GM18502 (cell line): Measurements from ENCODE around the gene LHFPL3.

ENCODE experiments used
- ATAC-seq: cut with Tn5 transposase; IDR thresholded peaks from one replicate; pipeline ENCODE4 v1.9.1; 2021; ENCODE audit warnings: mild to moderate bottlenecking; ENCODE audit not compliant: unreplicated experiment, poor library complexity

The LHFPL3 gene

GRCh38 chr7:104367926-104368325 is 39.5 kb downstream of the LHFPL3 start:
- no peak for ATAC-seq

DNA sequence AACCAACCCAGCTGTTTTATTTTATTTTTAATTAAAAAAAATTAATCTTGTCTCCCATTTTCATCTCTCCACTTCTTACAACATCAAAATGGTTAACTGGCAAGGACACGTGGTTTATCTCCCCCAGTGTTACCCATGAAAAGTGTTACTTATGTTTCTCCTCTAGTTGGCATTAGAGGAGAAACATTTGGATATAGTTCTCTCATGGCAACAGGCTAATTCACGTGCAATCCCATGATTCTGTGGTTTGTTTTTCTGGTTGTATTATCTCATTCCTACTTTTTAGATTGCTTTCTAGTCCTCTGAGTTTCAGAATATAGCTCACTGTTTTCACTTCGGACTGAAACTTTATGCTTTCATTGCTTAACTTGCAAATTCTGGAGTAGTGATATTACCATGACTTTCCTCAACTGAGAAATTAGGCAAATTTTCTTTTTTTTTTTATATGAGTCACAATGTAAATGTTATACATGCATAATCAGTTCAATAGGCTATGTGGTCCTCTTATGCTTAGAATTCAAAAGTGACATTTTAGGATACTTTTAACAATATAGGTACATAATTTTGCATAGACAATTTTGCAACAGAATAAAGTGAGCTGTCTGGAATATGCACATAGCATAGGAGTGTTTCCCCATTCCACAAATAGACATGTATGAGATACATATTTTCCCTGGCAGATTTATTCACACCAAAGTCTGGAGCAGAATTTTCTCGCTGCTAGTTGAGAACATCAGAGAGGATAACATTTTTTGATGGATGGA is 43.0 kb downstream of the LHFPL3 start:
- ATAC-seq, result no peak

DNA sequence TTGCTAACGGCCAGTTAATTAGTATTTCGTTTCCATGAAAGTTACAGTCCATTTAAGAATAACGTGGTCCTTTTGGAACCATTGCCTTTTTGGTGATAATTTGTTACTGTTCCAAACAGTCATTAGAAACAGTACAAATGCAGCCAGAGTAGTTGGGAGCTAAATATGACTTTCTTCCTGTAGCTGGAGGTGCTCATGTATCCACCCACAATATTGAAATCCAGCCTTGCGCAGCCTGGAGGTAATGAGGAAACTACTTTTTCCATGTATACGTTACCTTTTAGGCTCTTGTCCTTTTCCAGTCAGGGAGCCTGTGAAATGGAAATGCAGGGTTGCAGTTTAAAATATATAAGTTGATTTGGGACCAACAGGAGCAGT is 43.6 kb downstream of the LHFPL3 start:
- ATAC-seq, result no peak

- no peak for ATAC-seq
Observed at GRCh38 chr7:104382616-104383015, 54.2 kb downstream of the LHFPL3 start.

DNA sequence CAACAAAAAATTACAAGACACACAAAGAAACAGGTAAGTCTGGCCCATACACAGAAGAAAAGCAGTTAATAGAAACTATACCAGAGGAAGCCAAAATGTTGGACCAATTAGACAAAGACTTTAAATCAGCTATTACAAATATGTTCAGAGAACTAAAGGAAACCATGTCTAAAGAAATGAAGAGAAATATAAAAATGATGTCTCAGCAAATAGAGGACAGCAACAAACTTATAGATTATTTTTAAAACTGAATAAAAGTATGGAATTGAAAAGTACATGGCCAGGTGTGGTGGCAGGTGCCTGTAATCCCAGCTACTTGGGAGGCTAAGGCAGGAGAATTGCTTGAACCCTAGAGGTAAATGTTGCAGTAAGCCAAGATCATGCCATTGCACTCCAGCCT is 58.5 kb downstream of the LHFPL3 start:
- ATAC-seq, result no peak

GRCh38 chr7:104388222-104388621 is 59.8 kb downstream of the LHFPL3 start:
- ATAC-seq, result no peak

DNA sequence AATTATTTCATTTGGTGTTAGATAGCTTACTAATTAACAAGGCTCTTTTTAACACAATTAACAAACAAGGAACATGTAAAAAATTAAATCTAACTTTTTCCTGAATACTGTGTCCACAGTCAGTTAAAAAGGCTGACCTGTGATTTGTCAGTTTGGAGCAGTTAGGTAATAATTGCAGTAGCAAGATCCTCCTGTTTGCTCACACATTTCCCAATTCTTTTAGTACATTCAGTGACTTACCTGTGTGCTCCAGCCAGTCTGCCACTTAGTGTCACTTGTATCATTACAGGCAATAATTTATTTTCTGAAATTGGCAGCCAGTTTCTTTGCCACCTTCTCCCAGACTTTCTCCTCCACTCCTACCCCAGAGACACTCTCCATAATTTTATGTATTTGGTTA is 66.8 kb downstream of the LHFPL3 start:
- ATAC-seq, result no peak

DNA sequence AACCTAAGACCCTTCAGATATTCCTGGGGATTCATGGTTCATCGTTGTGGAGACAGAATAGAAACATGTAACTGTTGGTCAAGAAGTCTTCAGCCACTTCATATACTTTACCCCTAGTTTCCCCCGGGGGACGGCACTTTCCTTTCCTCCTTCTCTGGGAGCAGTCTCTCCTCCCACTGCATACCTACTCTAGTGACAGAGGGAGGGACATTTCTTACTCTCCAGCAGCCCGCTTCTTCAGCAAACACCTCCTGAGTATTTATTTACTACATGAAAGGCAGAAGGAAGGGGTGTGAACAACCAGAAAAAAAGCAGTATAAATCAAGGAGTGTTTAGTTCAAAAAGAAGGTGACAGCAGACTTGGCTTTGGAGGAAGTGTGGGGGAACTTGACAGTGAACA is 69.0 kb downstream of the LHFPL3 start:
- ATAC-seq, result no peak

GRCh38 chr7:104408371-104408770 is 80.0 kb downstream of the LHFPL3 start:
- ATAC-seq, result no peak

GRCh38 chr7:104410742-104411141 is 82.3 kb downstream of the LHFPL3 start:
- ATAC-seq, result no peak

DNA sequence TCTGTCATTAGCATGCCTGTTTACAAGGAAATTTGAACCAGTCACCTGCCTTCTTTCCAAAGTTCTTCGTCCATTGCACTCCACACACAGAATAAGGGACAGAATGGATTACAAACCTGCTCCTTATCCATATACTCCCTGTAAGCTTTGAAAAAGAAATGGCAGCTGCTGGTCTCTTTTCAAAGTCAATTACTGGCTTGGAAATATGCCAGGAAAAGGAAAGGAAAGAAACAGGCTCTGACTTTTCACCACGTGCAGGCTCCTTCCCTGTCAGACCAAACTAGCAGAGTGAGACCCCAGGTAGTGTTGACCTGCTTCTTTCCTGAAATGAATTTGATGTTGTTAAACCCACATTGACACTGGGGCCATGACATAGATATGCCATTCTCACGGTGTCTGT is 84.5 kb downstream of the LHFPL3 start:
- ATAC-seq, result no peak

GRCh38 chr7:104414216-104414615 is 85.8 kb downstream of the LHFPL3 start:
- ATAC-seq, result no peak

DNA sequence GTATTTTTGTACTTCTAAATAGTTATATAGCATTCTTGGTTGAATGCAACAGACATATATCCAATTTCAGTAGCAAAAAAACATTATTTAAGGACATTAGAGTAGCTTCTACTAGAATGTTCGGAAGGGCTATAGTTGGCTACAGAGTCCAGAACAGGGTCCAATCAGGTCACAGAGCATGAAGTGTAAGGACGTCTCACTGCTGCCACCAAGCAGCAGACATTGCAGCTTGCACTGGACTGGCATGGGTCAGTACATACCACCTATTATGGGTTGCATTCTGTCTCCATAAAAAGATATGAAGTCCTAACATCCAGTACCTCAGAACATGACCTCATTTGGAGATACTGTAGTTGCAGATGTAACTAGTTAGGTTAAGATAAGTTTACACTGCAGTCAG is 87.3 kb downstream of the LHFPL3 start:
- no peak for ATAC-seq

DNA sequence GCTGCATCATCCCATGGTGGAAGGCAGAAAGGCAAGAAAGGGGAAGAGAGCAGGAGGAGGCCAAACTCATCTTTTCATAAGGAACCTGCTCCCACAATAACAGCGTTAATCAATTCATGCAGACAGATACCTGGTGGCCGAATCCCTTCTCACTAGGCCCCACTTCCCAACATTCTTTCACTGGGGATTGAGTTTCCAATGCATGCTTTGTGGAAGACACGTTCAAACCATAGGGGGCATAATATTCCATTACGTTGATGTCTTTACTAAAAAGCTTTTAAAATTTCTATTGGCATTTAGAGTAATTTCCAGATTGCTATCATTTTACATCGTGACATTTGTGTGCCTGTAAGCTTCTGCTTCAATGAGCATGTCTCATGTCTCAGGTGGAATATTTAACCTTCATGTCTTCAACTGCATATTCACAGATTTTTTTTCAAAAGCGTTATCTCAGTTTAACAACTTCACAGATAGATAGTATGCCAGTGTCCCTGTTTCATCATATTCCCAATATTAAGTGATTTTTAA is 88.5 kb downstream of the LHFPL3 start:
- ATAC-seq, result no peak

GRCh38 chr7:104431930-104432329 is 103.5 kb downstream of the LHFPL3 start:
- ATAC-seq, result no peak

DNA sequence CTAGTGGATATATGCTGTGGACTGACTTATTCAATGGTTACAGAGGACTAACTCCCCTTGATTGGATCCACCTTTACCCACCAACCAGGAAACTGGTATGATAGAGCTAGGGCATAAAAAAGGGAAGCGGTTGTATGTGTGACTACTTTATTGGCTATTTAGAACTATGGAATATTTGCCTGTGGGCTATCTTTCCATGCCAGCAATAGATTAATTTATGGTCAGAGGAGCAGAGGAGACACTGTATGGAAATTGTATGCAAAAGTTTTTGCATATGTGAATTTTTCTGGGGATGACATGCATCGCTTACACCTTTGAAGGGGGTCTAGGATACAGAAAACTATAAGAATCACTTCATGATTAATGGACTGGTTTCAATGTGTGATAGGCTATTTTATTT is 105.7 kb downstream of the LHFPL3 start:
- ATAC-seq, result no peak

GRCh38 chr7:104442481-104442880 is 114.1 kb downstream of the LHFPL3 start:
- no peak for ATAC-seq

- no peak for ATAC-seq
Observed at GRCh38 chr7:104444017-104444416, 115.6 kb downstream of the LHFPL3 start.

DNA sequence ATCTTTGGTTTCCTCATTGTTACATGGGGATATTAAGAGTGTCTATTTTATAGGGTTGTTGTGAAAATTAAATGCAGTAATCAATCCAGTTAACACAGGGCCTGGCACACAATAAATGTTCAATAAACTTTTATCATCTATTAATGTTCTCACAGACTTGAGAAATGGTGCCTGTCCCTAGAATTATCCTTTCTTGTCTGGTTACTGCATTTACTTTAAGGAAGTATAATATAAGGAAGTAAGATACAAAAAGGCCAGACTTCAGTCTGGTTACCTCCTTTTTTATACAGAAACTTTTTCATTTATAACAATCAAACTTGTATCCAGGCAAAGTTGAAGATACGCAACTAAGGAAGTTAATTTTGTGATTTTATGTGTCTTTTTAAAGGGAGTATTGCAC is 117.0 kb downstream of the LHFPL3 start:
- ATAC-seq, result no peak

DNA sequence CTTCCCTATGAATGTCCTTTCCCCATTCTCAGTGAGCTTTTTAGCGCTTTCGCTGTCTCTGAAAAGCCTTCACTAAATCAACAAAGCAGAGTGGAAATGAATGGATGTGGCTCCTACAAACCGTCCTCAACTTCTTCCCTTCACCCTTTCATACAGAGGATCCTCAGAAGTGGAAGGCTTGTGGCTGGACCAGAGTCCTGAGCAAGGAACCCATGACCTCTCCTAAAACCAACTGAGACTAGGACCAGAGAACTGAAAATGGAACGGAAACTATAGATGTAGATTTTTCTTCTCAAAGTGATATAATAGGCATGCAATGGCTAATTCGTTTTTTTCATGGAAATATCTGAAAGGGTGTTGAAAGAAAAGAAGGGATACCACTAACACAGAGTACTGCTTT is 122.5 kb downstream of the LHFPL3 start:
- ATAC-seq, result no peak

DNA sequence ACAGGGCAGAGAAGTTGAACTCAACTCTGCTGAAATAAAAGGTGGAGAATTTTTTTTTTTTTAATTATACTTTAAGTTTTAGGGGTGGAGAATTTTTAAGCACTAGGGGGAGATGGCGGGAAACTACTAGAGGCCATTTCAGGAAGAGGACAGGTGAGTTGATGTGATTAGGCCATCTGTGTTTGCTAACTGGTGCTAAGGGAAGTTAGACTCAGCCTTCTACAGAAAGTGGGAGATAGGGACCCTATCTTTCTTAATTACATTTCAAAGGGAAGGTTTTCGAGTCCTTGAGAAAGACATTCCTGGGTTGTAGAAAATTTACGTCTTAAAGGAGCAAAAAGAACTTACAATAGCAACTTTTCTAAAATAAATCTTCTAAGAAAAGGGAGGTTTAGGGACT is 124.8 kb downstream of the LHFPL3 start:
- ATAC-seq, result no peak

DNA sequence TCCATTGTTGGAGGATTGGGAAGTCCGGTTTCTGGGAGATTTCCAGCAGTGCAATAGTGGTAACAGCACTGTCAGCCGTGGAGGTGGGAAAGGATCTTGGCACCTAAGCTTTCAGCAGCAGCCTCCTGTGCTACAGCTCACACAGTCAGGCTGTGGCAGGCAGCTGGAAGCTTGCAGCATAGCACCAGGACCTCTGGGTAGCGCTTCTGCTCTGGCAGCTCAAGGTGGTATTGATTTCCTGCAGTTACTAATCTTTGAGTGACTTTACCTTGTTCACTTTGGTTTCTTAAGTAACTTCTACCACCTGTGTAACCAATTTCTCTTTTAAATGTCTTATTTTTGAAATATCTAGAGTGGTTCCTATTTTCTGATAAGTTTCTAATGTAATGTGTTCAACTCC is 130.5 kb downstream of the LHFPL3 start:
- ATAC-seq, result no peak
